Myocyte (in vitro differentiated cells): ENCODE measurements around the gene CHN2. TPM values are rescaled to one million over a fixed set of nuclear protein-coding genes. Genes with fewer than 3 reads are reported as not detected.
"Not testable (repeated sequence)": the region's sequence is repeated elsewhere in the genome, so short reads cannot be mapped to it uniquely, and the experiment has no call there.

Experiments used
- DNase-seq: peaks from one replicate; pipeline ENCODE4 v3.0.0-alpha.2; 2012; ENCODE audit warnings: low read depth
- total RNA-seq: library from RNA; depleted of rRNA; stranded (reverse); fragments of >200 nt; gene quantifications from 2 replicates; pipeline ENCODE4 v1.2.3, GENCODE V29; 2014

The CHN2 gene
- total RNA-seq, 1 donor from 2014 or later, result 3.2 TPM

DNA sequence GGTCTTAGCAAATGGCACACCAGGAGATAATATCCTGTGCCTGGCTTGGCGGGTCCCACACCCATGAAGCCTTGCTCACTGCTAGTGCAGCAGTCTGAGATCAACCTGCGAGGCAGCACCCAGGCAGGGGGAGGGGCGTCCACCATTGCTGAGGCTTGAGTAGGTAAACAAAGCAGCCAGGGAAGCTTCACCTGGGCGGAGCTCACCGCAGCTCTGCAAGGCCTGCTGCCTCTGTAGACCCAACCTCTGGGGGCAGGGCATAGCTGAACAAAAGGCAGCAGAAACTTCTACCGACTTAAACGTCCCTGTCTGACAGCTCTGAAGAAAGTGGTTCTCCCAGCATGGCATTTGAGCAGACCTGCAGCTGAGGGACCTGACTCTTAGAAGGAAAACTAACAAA lies 334.0 kb downstream of the CHN2 start:
- not testable (repeated sequence) for DNase-seq

Other genes starting within 250 kb of the CHN2 start
- gene TRIL, start 236.4 kb upstream of the CHN2 start, total RNA-seq, result 0.40 and 0.42 TPM in 2 replicates
- gene CPVL, start 48.2 kb upstream of the CHN2 start, total RNA-seq, result 0.47 and 0.62 TPM in 2 replicates